ENCODE results near the gene LATS2. TPM values are rescaled to one million over a fixed set of nuclear protein-coding genes. Genes with fewer than 3 reads are reported as not detected.

Gene LATS2
- total RNA-seq = 15.4 TPM

DNA sequence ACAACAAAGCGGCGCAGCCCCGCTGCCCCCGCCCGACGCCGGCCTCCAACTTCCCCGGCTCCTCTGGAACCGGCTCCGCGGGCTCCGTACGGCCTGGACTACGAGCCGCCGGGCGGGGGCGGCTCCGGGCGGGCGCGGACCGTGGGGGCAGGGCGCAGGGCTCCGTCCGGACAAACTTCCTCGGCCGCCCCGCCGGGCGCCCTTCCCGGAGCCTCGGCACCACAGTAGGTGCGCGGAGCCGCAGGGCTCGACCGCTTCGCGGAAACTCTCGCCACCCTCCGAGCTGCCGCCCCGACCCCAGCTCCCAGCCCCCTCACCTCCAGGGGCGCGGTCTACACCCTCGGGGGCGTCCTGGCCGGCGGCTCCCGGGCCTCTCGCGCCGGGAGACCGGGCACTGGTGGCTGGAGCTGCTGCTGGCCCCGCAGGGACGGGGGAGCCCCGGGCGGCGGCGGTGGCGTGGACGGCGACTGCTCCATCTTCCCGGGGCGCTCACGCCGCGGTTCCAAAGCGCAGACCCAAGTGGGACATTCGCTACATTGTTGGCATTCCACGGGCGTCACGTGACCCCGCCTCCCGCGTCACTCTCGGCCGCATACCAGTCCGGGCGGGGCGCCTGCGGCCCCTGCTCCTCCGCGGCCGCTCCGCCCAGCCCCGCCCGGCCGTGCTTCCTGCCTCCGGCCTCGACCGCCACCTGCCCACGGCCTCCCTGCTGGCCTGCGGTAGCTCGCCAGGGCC is at the start of gene LATS2:
TSS of gene LATS2 (minus strand) at position 558 of the 735 bp plus-strand sequence. CDS start 15,560 bp downstream, outside the sequence.
- peak; percentile 81 for DNase-seq

DNA sequence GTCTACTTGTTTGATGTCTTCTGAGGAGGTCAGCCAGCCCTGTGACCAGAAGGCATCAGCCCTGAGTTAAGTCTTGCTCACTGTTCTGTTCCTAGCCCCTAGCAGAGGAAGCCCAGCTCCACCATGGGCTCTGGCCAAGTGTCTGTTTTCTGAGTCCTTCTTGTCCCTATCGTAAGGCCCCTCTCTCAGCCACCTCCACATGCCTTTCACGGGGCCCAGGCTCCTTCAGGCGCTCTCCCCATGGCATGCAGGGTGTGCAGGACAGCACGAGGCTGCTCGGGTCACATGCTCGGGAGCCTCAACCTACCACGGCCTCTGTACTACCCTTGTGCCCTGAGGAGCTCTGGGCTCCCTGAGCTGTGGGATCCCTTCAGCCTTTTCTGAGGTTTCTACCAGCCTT is 47.8 kb upstream of the LATS2 start:
- no peak for DNase-seq

DNA sequence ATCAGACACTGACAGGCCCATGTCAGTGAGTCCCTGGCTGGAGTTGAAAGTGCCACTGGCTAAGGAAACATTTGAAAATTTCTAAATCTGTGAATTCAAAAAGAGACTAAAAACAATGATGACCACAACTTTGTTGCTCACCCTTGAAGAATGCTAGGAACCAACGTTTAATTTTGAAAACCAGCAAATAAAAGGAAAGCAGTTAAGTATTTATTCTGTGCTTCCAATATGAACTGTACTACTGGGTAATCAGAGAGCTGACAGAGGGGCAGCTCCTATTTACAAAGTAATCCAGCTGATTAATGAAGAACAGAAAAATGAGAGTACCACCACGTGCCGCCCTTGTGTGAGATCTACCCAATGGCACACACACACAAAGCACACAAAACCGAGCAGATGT is 44.7 kb upstream of the LATS2 start:
- DNase-seq = no peak

DNA sequence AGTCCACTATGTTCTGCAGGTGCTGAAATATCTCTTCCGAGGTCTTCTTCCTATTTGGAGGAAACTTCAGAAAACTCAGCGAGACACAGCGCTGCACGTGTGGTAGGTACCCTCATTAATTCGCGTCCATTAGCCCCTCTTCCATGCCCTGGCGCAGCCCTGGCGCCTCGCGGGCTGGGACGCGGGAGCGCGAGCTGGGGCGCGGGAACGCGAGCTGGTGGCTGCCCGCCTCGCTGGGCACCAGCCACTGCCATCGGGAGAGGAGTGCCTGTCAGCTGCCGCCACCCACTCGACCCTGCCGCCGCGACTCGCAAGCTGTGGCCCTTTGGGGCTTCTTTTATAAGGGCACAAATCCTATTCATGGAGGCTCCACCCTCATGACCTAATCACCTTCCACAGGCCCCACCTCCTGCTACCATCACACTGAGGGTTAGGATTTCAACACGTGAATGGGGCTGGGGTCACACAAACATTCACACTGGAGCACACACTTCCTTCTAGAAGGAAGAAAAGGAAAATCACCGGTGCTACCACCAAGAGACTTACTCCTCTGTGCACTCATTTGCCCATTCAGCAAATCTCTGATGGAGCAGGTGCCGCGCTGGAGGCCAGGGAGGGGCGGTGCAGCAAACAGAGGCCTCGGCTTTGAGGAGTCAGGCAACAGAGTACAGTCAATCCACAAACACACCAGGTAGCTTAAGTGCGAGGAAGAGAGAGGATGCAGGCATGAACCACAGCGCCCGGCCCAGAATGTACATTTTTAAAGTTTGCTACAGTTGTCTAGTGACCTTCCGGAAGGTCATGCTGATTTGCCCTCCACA is 43.0 kb upstream of the LATS2 start:
- DNase-seq = no peak

DNA sequence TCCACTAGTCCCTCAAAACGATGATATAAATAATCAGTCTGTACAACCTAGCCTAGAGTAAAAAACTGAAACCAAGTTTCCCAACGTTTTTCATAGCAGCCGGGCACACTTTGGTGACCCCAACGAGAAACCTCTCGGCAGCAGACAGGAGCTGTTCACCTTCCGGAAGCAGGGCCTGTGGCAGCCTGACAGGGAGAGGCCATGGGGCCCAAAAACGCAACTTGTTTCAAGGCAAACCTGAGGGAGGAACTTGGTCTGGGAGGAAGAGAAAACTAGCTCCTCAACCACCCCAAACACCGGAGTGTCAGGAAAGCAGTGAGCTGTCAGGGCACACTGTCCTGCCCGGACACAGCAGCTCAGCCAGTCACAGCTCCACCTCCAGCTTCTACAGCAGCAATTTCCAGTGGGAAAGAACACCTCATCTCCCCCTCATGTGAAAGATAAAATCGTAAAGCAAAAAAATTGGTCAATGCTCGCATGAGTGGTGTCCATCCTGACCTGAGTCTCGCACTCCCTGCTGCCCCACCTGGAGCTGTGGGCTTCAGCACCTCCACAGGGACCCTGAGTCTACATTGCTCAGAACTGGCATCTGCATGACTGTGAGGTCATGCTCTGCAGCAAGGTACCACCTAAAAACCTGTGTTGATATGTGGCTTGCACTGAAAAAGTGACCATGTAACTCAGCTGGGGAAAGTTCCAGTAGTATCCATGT is 40.6 kb upstream of the LATS2 start:
- no peak for DNase-seq

DNA sequence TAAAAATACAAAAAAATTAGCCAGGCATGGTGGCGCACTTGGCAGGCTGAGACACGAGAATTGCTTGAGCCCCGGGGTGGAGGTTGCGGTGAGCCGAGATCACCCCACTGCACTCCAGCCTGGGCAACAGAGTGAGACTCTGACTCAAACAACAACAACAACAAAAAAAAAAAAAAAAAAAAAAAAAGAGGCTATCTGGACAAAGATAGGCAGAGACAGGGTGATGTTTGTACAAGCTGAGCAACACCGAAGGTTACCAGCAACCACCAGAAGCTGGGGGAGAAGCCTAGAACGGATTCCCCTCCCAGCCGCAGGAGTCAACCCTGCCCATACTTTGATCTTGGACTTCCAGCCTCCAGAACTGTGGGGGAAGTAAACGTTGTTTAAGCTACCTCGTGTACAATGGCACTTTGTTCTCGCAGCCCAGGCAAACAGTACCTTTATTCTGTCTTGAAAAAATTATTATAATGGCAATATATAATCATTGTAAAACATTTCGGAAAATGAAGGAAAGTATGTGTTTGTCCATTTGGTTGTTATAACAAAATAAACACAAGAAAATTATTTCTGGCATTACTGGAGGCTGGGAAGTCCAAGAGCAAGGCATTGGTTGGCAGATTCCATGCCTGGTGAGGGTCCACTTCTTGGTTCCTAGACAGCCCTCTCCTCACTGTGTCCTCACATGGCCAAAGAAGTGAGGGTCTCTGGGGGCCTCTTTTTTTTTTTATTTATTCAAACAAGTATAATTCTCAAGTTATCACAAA is 39.8 kb upstream of the LATS2 start:
- no peak for DNase-seq

DNA sequence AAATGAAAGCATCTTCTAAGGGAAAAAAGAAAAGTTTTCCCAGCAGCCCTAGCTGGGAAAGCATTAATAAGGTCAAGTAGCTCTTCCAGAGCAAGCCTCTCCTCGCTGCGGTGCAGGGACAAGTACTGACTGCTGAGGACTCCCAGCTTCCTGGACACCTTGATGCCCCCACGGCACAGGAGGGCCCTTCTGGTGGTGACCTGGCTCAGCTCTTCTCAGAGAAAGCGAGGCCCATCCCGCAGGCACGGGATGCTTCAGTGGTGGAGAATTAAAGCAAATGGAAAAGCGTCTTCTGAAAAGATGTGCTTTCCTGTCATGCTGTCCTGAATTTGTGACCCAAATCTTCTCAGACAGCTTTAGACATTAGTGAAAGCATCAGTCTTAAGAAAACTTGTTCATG is 38.8 kb upstream of the LATS2 start:
- DNase-seq = no peak

DNA sequence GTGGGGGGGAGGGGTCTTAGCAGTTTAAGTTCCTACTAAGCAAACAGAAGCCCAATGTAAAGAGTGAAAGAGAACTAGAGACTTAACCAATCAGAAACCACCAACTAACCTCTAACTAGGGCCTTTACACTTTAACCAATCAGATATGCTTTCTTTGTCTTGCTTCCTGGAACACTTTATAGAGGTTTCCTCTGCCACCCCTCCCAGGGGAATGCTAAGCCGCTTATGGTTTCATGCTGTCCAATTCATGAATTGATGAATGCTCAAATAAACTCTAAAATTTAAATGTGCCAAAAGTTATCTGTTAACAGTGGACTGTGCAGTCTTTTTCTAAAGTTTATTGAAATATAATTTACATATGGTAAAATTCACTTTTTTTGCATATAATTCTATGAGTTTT is 33.9 kb upstream of the LATS2 start:
- DNase-seq = no peak

DNA sequence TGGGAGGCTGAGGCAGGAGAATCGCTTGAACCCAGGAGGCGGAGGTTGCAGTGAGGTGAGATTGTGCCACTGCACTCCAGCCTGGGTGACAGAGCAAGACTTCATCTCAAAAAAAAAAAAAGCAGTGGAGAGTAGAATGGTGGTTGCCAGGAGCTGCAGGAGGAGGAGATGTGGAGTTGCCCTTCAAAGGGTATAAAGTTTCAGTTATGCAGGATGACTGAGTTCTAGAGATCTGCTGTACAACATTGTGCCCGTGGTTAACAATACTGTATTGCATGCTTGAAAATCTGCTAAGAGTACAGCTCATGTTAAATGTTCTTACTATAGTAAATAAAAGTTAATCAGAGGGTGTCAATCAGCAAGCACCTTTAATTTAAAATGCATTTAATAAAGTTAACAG is 28.4 kb upstream of the LATS2 start:
- DNase-seq = no peak

DNA sequence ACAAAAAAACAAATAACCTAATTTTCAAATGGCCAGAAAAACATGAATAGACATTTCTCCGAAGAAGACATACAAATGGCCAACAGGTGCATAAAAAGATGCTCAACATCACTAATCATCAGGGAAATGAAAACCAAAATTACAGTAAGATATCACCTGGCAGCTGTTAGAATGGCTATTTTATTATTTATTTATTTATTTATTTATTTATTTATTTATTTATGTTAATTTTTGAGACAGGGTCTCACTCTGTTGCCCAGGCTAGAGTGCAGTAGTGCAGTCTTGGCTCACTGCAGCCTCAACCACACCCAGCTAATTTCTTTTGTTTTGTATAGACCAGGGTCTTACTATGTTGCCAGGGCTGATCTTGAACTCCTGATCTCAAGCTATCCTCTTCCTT is 27.1 kb upstream of the LATS2 start:
- no peak for DNase-seq

DNA sequence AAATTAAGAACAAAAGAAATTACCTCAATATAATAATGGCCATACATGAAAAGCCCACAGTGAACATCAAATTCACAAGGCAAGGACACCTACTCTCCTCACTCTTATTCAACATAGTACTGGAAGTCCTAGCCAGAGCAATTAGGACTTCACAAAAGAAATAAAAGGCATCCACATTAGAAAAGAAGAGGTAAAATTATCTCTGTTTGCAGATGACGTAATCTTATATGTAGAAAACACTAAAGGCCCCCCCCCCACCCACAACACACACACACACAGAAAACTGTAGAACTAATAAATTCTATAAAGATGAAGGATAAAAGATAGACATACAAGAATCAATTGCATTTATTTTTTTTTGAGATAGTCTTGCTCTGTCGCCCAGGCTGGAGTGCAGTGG is 25.5 kb upstream of the LATS2 start:
- no peak for DNase-seq

DNA sequence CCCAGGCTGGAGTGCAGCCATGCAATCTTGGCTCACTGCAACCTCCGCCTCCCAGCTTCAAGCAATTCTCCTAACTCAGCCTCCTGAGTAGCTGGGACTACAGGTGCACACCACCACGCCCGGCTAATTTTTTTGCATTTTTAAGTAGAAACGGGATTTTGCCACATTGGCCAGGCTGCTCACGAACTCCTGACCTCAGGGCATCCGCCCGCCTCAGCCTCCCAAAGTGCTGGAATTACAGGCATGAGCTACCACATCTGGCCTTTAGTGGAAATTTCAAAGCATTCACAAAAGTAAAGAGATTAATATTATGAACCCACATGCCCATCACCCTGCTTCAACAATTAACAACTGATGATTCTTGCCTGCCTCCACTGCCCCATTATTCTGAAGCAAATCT is 20.5 kb upstream of the LATS2 start:
- no peak for DNase-seq

DNA sequence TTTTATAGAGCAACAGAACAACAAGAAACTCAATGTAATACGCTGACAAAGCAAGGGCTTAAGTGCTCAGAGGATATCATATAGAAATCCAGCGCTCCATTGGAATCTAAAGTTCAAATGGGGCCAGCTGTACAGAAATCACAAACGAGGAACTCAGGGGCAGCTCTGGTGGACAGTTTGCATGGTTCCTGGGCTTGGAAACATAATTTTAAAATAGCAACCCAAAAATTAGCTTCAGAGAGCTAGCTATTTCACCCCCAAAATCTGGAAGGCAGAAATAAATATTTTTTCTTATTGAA is 19.2 kb upstream of the LATS2 start:
- no peak for DNase-seq

DNA sequence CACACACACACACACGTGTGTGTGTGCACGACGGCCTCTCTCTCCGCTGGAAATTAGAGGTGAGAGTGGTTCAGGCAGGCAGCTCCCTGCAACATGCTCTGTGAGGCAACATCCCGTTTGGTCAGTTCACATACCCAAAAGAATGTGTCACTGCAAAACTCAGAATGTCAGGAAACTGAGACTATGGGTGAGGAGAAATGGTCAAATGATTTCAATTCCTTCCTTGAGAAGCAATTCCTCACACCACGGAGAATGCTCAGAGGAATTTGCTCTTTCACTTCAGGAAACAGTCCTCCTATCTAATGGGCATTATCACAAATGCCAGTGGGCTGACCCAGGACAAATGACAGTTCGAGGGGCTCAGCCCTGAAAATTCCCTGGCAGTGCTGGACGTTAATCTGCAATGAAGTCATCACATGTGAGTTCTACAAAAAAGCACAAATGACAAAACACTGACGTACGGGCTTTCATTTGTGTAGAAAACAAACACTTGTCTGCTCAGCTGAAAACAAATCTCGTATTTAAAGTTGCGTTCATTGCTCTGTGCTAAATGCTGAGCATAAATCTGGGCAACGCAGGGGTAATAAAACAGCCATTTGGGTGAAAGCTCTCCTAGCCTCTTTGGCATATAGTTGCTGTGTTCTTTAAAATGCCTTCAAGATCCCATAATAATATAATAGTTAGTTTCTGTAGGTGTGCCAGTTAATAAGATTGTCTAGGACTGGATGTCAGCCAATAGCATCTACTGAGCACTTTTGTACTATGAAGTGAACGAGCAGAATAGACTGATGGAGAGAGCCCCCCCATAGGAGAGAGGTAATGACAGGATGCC is 18.6 kb upstream of the LATS2 start:
- peak; percentile 52 for DNase-seq

DNA sequence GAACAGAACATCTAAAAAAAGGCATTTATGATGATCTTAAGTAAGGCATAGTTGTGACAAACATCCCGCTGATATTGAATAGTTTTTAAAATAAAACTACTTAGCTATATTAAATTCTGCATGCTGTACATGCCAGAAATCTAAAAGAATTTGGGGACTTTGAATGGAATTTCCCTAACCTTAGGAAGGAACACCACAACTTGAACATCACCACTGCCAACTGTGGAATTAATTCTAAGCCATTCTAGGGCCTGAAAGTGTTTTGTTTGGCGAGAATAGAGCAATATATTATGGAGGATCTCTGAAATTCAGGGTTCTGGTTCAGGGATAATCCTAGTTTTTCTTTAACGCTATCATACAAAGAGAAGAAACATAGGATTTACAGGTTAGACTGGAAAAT is 17.8 kb upstream of the LATS2 start:
- DNase-seq = no peak

DNA sequence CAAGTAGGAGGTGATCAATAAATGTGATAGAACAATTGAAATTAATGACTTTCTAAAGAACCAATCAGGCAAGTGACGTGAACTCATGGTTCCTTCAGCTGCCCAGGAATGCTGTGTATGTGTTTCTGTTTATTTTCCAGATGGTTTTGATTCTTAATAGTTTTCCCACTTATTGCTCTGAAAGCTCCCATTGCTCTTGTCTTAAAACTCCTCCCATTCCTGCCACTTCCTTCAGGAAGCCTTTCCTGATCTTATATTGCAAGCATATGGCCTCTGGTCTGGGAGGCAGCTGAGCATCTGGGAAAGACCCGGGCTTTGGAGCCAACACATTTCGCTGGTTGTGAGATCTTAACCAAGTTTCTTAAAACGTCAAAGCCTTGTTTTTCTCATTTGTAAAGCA is 17.1 kb upstream of the LATS2 start:
- peak; percentile 83 for DNase-seq

DNA sequence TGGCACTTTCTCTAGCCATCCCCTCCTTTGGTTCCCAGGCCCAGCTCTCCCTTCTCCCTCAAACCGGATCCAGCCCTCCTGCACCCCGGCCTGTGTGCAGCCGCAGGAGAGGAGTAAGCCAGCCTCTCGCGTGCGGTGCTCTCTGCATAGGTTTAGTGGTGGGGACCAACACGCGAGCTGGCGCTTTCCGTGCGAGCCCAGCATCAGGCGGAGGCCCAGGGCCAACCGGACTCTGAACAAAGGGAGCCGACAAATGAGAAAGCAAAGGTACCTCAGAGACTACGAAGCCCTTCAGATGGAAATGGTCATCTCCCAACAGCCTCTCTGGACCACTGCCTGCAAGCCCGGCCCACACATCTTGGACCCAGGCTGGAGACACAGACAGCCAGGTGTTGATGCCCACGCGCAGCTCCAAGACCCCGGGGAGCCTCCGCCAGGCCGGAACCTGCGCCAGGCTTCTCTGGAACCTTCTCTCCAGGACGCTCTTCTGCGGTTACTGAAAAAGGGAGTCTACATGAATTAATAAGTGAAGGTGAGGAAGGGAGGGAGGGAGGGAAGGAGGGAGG is 16.5 kb upstream of the LATS2 start:
- no peak for DNase-seq

DNA sequence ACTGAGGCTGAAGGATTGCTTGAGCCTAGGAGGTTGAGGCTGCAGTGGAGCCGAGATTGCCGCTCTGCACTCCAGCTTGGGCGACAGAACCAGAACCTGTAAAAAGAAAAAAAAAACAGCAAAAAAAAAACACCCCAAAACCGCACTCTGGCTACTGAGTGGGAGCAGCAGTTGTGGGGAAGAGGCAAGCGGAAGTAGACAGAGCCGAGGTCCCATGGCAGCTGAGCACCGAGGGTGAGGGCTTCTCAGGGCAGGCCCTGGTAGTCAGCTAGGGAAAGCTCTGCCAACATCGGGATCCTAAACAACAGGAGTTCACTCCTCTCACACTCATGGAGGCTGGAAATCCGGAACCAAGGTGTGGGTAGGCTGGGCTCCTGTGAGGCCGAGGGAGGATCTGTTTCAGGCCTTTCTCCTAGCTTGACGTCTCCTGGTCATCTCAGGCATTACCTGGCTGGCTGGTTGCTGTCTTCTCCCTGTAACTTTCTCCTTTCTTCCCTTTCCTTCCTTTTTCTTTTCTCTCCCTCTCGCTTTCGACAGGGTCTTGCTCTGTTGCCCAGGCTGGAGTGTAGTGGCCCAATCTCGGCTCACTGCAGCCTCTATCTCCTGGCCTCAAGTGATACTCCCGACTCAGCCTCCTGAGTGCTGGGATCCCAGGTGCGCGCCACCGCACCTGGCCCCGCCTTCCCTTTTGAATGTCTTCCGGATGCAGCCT is 15.8 kb upstream of the LATS2 start:
- no peak for DNase-seq

DNA sequence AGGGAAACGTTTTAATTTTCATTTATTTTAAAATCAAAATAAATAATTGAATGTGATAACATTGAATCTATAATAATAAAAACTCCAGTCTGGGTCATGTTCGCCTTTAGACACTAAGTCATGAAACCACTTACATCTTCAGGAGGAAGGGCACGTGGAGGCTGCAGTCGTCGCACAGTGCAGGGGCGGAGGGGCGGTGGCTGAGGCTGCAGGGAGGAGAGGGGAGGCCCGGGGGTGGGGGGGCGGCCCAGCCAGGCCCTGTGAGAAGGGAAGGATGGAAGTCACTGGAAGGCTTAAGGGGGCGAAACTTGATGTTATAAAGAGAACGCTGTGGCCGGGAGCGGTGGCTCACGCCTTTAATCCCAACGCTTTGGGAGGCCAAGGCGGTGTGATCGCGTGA is 14.9 kb upstream of the LATS2 start:
- no peak for DNase-seq

DNA sequence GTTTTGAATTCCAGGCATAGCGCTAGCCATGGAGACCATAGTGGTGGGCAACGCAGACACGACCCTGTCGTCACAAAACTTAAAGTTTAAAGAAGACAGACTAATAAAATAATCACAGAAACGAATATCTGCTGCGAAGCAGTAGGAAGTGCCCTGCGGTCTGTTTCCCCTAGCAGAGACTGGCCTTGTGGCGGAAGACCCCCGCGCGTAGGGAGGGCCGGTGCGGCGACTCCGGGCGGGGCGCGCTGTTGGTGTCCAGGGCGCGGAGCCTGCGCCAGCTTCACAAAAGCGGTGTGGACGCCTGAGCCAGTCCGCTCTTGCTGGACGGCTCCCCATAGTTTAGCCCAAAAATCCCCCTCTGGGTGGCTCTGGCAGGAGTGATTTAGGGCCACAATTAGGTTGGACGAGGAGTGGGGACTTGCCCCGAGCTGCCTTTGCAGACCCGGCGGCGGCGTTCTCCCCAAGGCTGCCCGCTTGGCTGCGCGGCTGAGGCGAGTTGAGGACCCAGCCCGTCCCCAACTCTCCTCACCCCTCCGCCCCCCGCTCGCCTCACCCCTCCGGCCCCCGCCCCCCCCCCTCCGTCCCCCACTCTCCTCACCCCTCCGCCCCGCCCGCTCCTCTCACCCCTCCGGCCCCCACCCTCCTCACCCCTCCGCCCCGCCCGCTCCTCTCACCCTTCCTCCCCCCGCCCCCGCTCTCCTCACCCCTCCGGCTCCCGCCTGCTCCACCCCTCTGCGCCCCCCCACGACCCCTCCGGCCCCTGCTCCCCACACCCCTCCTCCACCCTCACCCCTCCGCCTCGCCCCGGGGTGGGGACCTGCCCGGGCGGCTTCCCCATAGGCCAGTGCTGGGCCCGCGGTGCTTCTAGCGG is 14.2 kb upstream of the LATS2 start:
- peak; percentile 30 for DNase-seq
